T-cell (primary cell): ENCODE results near the gene DECR2. TPM values are rescaled to one million over a fixed set of nuclear protein-coding genes. Genes with fewer than 3 reads are reported as not detected.

ENCODE experiments used
- ATAC-seq, 4 experiments: fragments of 200-7000 bp in 3 of 4; fragments of 150-1000 bp in 1 of 4; cut with Tn5 transposase; replicated peaks in 1 of 4; 1 replicate in 3 of 4; 2 replicates in 1 of 4; pipeline ENCODE4 v1.10.0; 2021; ENCODE audit warnings: moderate library complexity in 3 of 4, mild to moderate bottlenecking in 2 of 4, moderate number of reproducible peaks in 1 of 4
- CTCF ChIA-PET, 2 donors: fragments of 300-600 bp; sonication (Branson Sonifier 250); formaldehyde crosslinking; loops; one replicate each; lab custom pipeline; 2022; ENCODE audit warnings: antibody characterized with exemption in 2 of 2; lab: Charles Lee
- POLR2A ChIA-PET, 2 donors: fragments of 300-600 bp; sonication (Branson Sonifier 250); formaldehyde crosslinking; loops; one replicate each; lab custom pipeline; 2022; ENCODE audit warnings: antibody characterized with exemption in 2 of 2; lab: Charles Lee
- DNase-seq, 35 experiments: peaks; one replicate each; pipeline versions ENCODE4 v3.0.0 to v3.0.0-alpha.2; 2013 to 2023
- H3K27ac ChIP-seq: one replicate; pipeline ENCODE4 v1.5.1; 2013; ENCODE audit warnings: low read length
- H3K27me3 ChIP-seq, 2 experiments: replicated peaks in 1 of 2; 1 replicate in 1 of 2; 2 replicates in 1 of 2; pipeline versions ENCODE4 v1.6.1 to v1.7.0; 2013; ENCODE audit warnings: low read length in 1 of 2, mixed read lengths in 1 of 2; ENCODE audit not compliant: control insufficient read depth in 2 of 2, insufficient read depth in 2 of 2; ENCODE audit errors: extremely low read depth in 1 of 2
- H3K36me3 ChIP-seq, 2 donors: 1 replicate in 1 of 2; 2 replicates in 1 of 2; pipeline versions ENCODE4 v1.6.1 to v1.7.0; 2013; ENCODE audit warnings: low read length in 1 of 2; ENCODE audit not compliant: control insufficient read depth in 2 of 2, insufficient read depth in 1 of 2; ENCODE audit errors: extremely low read depth in 1 of 2
- H3K4me1 ChIP-seq, 2 experiments: 1 replicate in 1 of 2; 2 replicates in 1 of 2; pipeline versions ENCODE4 v1.6.1 to v1.7.0; 2013; ENCODE audit warnings: low read length in 2 of 2, mixed read lengths in 1 of 2; ENCODE audit not compliant: insufficient read depth in 2 of 2, control insufficient read depth in 1 of 2; ENCODE audit errors: extremely low read depth in 1 of 2
- H3K4me3 ChIP-seq, 2 donors: 1 replicate in 1 of 2; 2 replicates in 1 of 2; pipeline versions ENCODE4 v1.5.1 to v1.7.0; 2013; ENCODE audit warnings: mild to moderate bottlenecking in 2 of 2, low read length in 1 of 2, moderate library complexity in 1 of 2; ENCODE audit not compliant: control insufficient read depth in 1 of 2; ENCODE audit errors: extremely low read depth in 1 of 2
- H3K9me3 ChIP-seq: 2 replicates; pipeline ENCODE4 v1.7.0; 2013
- H3K27ac Mint-ChIP-seq, 2 donors: one replicate each; pipeline ENCODE4 v1.8.0; 2020 to 2021; ENCODE audit warnings: mild to moderate bottlenecking in 2 of 2, mixed read lengths in 2 of 2
- H3K27me3 Mint-ChIP-seq, 2 donors: one replicate each; pipeline ENCODE4 v1.8.0; 2021 to 2022; ENCODE audit warnings: mixed read lengths in 2 of 2
- H3K36me3 Mint-ChIP-seq: one replicate; pipeline ENCODE4 v1.8.0; 2021; ENCODE audit warnings: mixed read lengths
- H3K4me1 Mint-ChIP-seq, 3 donors: one replicate each; pipeline ENCODE4 v1.8.0; 2020 to 2022; ENCODE audit warnings: mixed read lengths in 3 of 3, mild to moderate bottlenecking in 1 of 3
- H3K4me3 Mint-ChIP-seq, 3 donors: one replicate each; pipeline ENCODE4 v1.8.0; 2020 to 2022; ENCODE audit warnings: mild to moderate bottlenecking in 3 of 3, mixed read lengths in 3 of 3, moderate library complexity in 3 of 3
- H3K9me3 Mint-ChIP-seq, 3 donors: one replicate each; pipeline ENCODE4 v1.8.0; 2020 to 2022; ENCODE audit warnings: mixed read lengths in 3 of 3
- WGBS: methylation state at CpG from one replicate; pipeline ENCODE4 v1.1.5; 2013; ENCODE audit warnings: missing lambda C conversion rate; ENCODE audit not compliant: insufficient coverage; 5-methylcytosine and 5-hydroxymethylcytosine counted together
- total RNA-seq, 35 experiments: library from RNA in 6 of 35; stranded (reverse) in 6 of 35; fragments of 120-200 nt in 1 of 35; gene quantifications; one replicate each; pipeline versions ENCODE4 v1.2.1 to v1.2.4 and lab custom pipeline; 2013 to 2026

Gene DECR2, protein sequence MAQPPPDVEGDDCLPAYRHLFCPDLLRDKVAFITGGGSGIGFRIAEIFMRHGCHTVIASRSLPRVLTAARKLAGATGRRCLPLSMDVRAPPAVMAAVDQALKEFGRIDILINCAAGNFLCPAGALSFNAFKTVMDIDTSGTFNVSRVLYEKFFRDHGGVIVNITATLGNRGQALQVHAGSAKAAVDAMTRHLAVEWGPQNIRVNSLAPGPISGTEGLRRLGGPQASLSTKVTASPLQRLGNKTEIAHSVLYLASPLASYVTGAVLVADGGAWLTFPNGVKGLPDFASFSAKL
- 10 to 100 TPM; 10.5 to 17.6 (median 11.3) TPM for total RNA-seq
- 5.1 TPM for total RNA-seq (2013)
- 2.0 to 6.9 (median 3.9) reads per million in 29 experiments for total RNA-seq (lab: John Stamatoyannopoulos, UW)

DNA sequence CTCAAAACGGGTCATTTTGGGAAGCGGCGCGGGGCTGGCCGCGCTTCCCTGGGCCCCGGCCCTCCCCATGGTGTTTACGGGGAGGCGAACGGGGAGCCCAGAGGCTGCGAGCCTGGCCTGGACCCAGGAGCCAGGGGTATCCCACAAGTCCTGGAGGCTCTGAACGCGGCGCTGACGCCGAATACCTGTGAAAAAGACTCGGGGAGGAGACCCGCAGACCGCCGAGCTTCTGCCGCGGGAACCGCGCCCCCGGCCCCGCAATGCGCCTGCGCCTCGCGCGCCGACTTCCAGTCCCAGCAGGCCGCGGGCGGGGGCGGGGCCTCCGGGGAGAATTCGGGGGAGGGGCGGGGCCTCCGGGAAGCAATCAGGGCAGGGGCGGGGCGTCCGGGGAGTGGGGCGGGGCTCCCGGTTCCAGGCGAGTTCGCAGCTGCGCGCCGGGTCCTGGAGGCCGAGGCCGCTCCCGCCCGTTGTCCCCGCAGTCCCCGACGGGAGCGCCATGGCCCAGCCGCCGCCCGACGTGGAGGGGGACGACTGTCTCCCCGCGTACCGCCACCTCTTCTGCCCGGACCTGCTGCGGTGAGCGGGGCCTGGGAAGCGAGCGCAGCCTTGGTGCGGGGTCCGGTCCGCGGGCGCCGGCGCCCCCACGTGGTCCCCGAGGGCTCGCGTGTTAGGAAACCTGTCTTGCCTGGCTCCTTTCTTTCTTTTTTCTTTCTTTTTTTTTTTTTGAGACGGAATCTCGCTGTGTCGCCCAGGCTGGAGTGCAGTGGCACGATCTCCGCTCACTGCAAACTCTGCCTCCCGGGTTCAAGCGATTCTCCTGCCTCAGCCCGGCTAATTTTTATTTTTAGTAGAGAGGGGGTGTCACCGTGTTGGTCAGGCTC, at the start of gene DECR2:
TSS of gene DECR2 (plus strand) at position 418 of the 881 bp plus-strand sequence. CDS start at position 497, 79 bp downstream.
- Histone ChIP-seq H3K36me3 (peaks cover 0 to 6% of the 10 kb centered on the region in 2 donors), H3K9me3 (no peaks in the 10 kb centered on the region), H3K27me3 (peaks cover 0 to under 1% of the 10 kb centered on the region in 2 experiments), H3K27ac (peak within 1 kb of the TSS; percentile 84), H3K4me1 (peaks cover 0 to 25% of the 10 kb centered on the region in 2 experiments), H3K4me3 (peak within 1 kb of the TSS; percentile 90 to 92)
- Mint-ChIP-seq H3K9me3 (no peaks in the 10 kb centered on the region), H3K27me3 (peaks cover 0 to under 1% of the 10 kb centered on the region in 2 donors), H3K4me3 (peak within 1 kb of the TSS; percentile 86 to 90 (median 87)), H3K27ac (peak within 1 kb of the TSS; percentile 93 to 94), H3K36me3 (no peaks in the 10 kb centered on the region), H3K4me1 (peaks cover 16 to 26% (median 17%) of the 10 kb centered on the region in 3 donors)
- DNase-seq, result peak; percentile 91 to 100 (median 98)
- under 1% methylated on average over 83 of the region's 91 CpGs for WGBS
- ChIA-PET CTCF (interaction anchor here in 1 of 2 donors (0.6 to 1.0 kb wide), 3 partner anchors 24 to 174 kb away, joined by 3 to 7 read pairs (median 5); partner anchors contain the start of gene RAB11FIP3), POLR2A (interaction anchor here (0.6 to 0.7 kb wide), 2 partner anchors 19 to 49 kb away, joined by 3 read pairs; partner anchors contain the start of gene AXIN1 (in 1 of the 2))
- ATAC-seq, result peak; percentile 82 to 91 (median 86)

DNA sequence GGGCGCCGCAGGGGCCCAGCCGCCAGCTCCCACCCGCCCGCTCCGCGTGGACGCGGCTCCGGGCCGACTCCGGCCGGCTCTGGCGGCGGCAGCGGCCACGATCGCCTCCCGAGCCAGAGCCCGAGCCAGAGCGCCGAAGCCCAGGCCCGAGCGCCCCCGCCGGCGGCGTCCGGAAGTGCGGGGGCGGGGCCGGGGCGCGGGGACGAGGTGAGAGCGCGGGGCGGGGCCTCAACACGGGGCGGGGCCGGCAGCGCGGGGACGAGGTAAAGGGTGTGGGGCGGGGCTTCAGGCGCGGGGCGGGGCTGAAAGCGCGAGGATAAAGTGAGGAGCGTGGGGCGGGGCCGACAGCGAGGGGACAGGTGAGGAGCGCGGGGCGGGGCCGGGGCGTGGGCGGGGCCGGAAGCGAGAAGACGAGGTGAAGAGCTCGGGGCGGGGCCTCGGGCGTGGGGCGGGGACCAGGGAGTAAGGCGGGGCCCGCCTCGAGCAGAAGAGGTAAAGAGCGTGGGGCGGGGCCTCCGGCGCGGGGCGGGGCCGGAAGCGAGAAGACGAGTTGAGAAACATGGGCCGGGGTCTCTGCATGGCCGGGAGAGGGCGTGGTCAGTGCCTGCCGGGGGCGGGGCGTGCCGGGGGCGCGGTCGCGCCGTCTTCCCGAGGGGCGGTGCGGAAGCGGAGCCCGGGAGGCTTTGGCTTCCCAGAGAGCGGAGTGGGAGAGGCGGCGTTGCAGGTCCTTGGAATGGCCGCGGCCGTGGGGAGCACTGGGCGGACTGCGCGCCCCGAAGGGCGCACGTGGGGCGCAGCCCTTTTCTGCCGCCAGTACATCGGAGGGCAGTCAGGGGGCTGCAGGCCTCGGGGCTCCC, 48.9 kb upstream of the DECR2 start, which contains the start of gene AXIN1:
TSS of gene AXIN1 (minus strand) at position 177 of the 857 bp plus-strand sequence. CDS start 5,698 bp downstream, outside the sequence.
- peaks cover 8% of the 10 kb centered on the region for H3K36me3 Mint-ChIP-seq
- Histone ChIP-seq H3K9me3 (no peaks in the 10 kb centered on the region), H3K4me3 (peak within 1 kb of the TSS; percentile 54 to 74), H3K27me3 (no peaks in the 10 kb centered on the region), H3K4me1 (peaks cover 21 to 76% of the 10 kb centered on the region in 2 experiments), H3K36me3 (peaks cover 0 to 8% of the 10 kb centered on the region in 2 donors), H3K27ac (peak within 1 kb of the TSS; percentile 80)
- 2% methylated on average over 89 of the region's 113 CpGs for WGBS
- peak within 1 kb of the TSS; percentile 84 to 96 for H3K27ac Mint-ChIP-seq
- POLR2A ChIA-PET, result interaction anchor here in 1 of 2 donors (0.5 to 0.7 kb wide), 6 partner anchors 30 to 1140 kb away, joined by 3 to 6 read pairs (median 4); partner anchors contain the start of genes DECR2 and FAM234A
- H3K27me3 Mint-ChIP-seq, result no peaks in the 10 kb centered on the region
- peak within 1 kb of the TSS; percentile 82 to 86 (median 84) for H3K4me3 Mint-ChIP-seq
- H3K9me3 Mint-ChIP-seq, result no peaks in the 10 kb centered on the region
- ATAC-seq (peak; percentile 79 to 85 (median 80)), DNase-seq (peak; percentile 96 to 100 (median 100))
- CTCF ChIA-PET, result interaction anchor here (0.6 to 1.5 kb wide), 11 partner anchors 10 to 367 kb away, joined by 3 to 14 read pairs (median 4); partner anchors contain the start of genes FAM234A (in 1 of the 2) and MRPL28 (in 1 of the 2)
- H3K4me1 Mint-ChIP-seq, result peaks cover 52 to 60% (median 56%) of the 10 kb centered on the region in 3 donors

DNA sequence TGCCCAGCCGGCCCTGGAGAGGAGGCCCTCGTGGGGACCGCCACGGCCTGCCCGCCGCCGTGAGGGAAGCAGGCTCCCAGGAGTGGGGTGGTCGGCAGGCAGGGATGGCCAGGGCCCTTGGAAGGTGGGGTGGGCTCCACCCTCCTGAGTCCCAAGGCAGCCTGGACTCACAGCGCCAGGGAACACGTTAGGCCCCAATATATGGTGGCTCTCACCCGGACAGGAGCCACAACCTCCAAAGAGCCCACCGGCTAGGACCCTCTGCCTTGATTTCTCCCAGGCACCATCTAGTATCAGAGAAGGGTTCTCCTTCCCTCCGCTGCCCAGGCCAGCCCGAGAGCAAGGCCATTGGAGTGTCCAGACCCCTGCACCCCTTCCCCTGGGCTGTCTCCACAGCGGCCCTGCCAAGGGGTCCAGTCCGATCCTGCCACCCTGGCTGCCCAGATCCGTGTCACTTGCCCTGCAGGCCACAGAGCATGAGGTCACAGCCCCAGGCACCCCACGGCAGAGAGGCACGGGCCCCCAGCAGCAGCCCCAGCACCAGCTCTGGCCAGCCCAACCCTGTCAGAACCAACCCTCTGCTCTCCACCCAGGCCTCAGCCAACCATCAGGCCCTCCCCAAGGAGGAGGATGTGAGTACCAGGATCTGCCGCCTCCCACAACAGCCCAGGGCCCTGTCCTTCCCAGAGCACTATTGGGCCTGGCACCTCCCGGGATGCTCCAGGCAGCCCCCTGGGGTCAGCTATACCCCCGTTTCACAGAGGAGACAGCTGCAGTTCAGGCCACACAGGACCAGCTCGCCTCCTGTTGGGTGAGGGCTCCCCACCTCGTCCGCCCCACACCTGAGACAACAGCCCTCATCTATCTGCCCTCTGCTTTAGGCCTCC, 48.0 kb upstream of the DECR2 start:
- H3K27ac Mint-ChIP-seq, result peak overlapping the region; percentile 84 to 96
- no peaks in the 10 kb centered on the region for H3K9me3 ChIP-seq
- ATAC-seq (no peak), DNase-seq (peak in 5 of 35 experiments; percentile 16 to 35 (median 20))
- H3K36me3 ChIP-seq, result peaks cover 0 to 8% of the 10 kb centered on the region in 2 donors
- H3K4me3 Mint-ChIP-seq, result peak overlapping the region; percentile 48 to 84 (median 73)
- peak overlapping the region; percentile 4 to 54 for H3K4me3 ChIP-seq
- H3K9me3 Mint-ChIP-seq, result no peaks in the 10 kb centered on the region
- H3K4me1 Mint-ChIP-seq, result peaks cover 44 to 51% (median 47%) of the 10 kb centered on the region in 3 donors
- H3K36me3 Mint-ChIP-seq, result peaks cover 8% of the 10 kb centered on the region
- CTCF ChIA-PET, result interaction anchor here (0.6 to 1.5 kb wide), 7 partner anchors 17 to 171 kb away, joined by 3 to 14 read pairs (median 4); partner anchors contain the start of genes FAM234A (in 1 of the 2) and MRPL28 (in 1 of the 2)
- H3K27me3 ChIP-seq, result no peaks in the 10 kb centered on the region
- 71% methylated on average over 24 of the region's 25 CpGs for whole genome bisulfite sequencing
- peak overlapping the region; percentile 80 for H3K27ac ChIP-seq
- no peaks in the 10 kb centered on the region for H3K27me3 Mint-ChIP-seq
- POLR2A ChIA-PET, result interaction anchor here in 1 of 2 donors (0.6 kb wide), 3 partner anchors 119 to 238 kb away, joined by 3 to 6 read pairs (median 4); partner anchors contain the start of gene FAM234A
- peaks cover 21 to 67% of the 10 kb centered on the region in 2 experiments for H3K4me1 ChIP-seq

DNA sequence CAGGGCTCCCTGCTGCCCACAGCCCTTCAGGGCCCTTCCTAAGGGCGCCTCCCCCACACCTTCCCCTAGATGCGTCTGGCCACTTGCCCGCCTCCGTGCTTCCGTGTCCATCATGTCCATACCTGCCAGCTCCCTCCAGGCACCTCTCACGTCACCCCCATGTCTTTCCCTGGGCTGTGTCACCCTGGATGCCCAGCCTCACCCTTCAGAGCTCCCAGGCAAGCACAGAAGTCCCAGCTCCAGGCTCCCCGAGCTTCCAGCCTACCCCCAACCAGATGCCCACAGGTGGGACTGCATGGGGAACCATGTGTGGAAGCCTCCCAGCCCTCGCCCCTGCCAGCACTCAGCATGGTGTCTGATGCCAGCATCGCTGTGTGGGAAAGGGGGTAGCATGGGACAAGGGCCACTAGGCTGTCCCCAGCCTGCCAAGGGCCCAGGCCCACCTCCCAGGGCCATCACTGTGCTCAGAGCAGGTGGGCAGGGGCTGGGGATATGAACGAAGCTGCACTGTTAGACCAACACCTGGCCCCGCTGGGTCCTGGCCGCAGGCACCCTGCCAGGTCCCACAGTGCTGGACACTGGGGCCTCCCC, 47.3 kb upstream of the DECR2 start:
- Histone ChIP-seq H3K27me3 (no peaks in the 10 kb centered on the region), H3K27ac (peak overlapping the region; percentile 80), H3K4me3 (peak overlapping the region; percentile 29 to 54), H3K4me1 (peaks cover 21 to 63% of the 10 kb centered on the region in 2 experiments), H3K36me3 (peaks cover 0 to 6% of the 10 kb centered on the region in 2 donors), H3K9me3 (no peaks in the 10 kb centered on the region)
- H3K27ac Mint-ChIP-seq, result peak overlapping the region; percentile 90 to 96
- peak overlapping the region; percentile 48 to 84 (median 73) for H3K4me3 Mint-ChIP-seq
- H3K36me3 Mint-ChIP-seq, result peaks cover 6% of the 10 kb centered on the region
- CTCF ChIA-PET, result no interaction called here
- WGBS, result 92% methylated on average over 6 of the region's 12 CpGs
- peak in 2 of 35 experiments; percentile 22 to 28 for DNase-seq
- POLR2A ChIA-PET, result interaction anchor here in 1 of 2 donors (0.6 kb wide), 1 partner anchor 112 kb away, joined by 7 read pairs; no protein-coding TSS in a partner anchor
- H3K27me3 Mint-ChIP-seq, result no peaks in the 10 kb centered on the region
- H3K9me3 Mint-ChIP-seq, result no peaks in the 10 kb centered on the region
- no peak for ATAC-seq
- peaks cover 39 to 45% (median 43%) of the 10 kb centered on the region in 3 donors for H3K4me1 Mint-ChIP-seq
